HTR-8/SVneo (cell line): ENCODE measurements around the gene SLC22A23.

Experiments
- DNase-seq: peaks from one replicate; pipeline ENCODE4 v3.0.0; 2011; ENCODE audit warnings: low spot score, mixed read lengths; ENCODE audit not compliant: insufficient read length
- FAIRE-seq: peaks from 2 replicates; lab custom pipeline; 2011; peaks lifted over from hg19 to GRCh38; lab: Jason Lieb, UNC

The SLC22A23 gene

DNA sequence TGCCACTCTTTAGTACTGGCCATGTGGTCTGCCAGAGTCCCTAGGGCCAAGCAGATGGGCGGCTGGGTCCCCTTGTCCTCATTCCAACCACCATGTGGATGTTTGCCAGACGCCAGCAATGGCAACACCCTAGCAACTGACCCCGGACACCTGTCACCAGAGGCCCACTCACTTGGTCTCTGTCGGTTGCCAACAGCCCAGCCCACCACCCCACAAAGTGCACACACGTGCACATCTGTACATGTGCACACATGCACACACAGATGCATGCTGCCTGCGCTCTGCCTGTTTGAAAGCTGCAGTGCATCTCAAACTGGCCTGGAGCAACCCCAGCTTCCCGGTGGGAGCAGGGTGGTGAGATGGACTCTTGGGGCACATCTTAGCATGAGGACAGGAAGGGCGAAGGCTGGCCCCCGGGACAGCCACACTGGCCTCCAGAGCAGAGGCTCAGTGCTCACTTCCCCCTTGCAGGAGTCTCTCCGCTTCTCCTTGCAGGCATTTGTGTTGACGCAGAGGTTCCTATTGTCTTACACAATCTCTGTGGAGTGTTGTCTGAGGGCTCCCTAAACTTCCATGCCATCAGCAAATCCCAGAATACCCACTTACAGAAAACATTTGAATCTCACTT lies 144.1 kb downstream of the SLC22A23 start:
- peak; percentile 16 for FAIRE-seq

DNA sequence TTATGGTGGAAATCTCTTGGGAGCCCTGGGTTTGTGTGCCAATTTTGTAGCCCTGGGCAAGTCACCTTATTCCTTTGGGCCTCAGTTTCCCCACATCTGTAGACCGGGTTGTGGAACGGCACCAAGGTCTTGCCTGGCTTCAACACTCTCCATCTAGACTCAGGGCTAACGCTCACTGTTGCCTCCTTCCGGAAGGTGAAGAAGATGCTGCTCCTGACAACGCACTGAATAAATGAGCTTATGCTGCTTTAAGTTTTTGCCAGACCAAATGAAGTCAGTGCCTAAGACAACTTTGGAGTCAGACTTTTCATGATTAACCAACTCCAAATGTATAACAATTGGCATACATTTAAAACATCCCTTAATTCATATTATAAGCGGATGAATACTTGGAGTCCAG lies 145.0 kb downstream of the SLC22A23 start:
- DNase-seq: no peak
- no peak for FAIRE-seq

More for the DNA sequence above, 144.1 kb downstream of the SLC22A23 start:
- DNase-seq: no peak

DNA sequence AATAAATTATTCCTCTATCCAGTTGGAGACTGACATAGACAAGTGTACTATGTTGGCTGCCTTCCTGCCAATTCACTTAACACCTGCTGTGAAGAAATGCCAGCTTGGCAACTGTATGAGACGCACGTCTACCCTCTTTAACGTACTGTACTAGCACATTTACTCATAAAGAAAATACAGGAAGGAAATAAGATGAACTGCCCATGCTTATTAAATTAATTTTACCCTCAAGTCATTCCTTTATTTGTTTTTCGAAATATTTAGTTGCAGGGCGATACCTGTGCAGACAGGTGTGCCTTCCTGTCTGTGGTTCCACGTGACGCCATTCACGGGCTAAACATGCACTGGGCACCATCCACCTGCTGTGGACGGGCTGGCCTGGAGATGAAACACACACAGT lies 146.1 kb downstream of the SLC22A23 start:
- DNase-seq (no peak), FAIRE-seq (no peak)

DNA sequence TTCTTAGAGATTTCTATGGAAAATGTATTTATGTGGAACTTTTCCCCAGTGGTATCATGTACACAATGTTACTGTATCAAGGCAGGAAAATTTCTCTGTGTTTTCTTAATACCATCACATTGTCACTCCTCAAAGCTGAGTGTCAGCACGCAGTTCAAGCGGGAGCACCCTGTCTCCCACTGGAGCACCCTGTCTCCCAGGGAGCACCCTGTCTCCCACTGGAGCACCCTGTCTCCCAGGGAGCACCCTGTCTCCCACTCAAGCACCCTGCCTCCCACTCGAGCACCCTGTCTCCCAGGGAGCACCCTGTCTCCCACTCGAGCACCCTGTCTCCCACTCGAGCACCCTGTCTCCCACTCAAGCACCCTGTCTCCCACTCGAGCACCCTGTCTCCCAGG lies 146.8 kb downstream of the SLC22A23 start:
- no peak for DNase-seq
- FAIRE-seq: no peak

DNA sequence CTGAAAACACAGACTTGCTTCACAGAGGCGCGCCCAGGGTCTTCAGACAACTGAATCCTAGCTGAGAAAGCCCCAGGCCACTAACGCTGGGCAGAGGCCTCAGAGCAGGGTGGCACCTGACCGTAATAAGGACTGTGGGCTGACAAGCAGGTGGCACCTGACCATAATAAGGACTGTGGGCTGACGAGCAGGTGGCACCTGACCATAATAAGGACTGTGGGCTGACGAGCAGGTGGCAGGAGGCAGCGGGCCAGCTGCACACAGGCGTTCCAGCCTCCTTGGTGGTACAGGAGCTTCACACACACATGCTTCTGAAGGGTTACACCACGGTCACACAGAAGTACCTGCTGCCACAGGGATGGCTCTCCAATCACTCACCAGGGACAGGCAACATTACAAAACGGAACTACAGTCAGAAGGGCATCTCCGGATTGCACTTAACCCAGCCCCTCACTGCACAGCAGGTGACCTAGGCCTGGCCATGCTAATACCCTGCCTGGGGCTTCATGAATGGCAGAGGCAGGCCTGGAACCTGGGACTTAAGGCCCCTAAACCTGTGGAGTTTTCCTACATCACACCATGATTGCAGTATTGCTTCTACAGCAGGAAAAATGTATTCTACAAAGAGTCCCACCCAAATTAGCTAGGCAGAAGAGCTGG lies 147.3 kb downstream of the SLC22A23 start:
- DNase-seq (no peak), FAIRE-seq (no peak)

DNA sequence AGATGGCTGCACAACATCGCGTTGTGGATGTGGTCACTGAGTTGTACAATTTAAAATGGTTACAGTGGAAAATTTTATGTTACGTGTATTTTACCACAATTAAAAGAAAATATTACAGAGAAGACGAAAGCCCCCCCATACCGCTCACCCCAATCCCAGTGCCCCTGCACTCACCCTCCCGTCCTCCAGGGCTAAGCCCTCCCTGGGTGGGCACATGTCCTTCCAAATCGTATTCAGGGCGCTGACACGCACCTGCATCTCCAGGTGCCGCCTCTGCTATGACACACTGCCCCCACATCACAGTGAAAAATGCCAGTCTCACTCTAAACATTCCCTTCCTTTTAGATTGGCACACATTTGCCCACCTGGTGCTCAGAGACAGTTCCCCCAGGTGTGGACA lies 148.7 kb downstream of the SLC22A23 start:
- FAIRE-seq (no peak), DNase-seq (no peak)

DNA sequence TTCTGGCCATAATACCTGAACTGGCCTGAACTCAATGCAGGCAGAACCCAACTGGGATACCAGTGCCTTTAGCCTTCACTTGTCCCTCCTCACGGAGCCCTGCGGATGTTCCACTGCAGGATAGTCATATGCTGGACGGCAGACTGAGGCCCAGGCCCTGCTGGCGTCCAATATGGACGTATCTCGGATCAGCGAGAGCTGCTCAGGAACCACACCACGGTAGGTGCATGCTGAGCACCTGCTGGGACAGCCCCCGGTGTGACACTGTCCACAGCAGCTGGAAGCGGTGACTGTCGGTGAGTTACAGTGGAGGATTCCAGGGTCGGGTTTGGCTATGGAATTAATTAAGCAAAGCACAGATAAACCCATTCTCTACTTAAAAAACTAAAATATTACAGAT lies 149.4 kb downstream of the SLC22A23 start:
- FAIRE-seq: no peak

DNA sequence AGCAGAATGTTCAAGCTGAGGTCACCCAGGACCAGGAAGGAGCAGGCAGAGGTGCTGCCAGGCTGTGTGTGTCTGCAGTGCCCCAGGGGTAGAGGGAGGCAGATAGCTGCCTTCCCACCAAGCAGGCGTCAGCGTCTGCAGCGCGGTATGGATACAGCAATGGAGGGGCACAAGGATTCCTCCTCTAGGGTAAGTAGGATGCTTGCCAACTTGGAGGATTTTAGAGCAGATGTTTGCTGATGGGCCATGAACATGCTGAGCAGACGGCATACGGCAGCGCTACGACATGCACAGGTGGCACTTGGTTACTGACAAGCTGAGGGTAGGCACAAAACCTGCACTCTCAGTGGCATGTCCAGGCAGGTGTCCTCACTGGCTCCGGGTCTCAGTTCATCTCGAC lies 150.0 kb downstream of the SLC22A23 start:
- no peak for DNase-seq
- FAIRE-seq: no peak

More for the DNA sequence above, 149.4 kb downstream of the SLC22A23 start:
- no peak for DNase-seq

DNA sequence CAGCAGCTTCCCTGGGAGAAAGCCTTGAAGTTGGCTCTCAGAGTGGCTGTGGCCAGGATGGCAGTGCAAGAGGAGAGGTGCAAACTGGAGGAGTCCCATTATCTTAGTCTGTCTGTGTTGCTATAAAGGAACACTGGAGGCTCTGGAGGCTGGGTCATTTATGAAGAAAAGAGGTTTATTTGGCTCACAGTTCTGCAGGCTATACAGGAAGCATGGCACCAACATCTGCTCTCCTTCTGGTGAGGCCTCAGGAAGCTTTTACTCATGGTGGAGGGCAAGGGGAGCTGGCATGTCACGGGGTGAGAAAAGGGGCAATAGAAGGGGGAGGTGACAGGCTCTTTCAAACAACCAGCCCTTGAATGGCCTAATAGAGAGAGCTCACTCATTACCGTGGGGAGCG lies 151.0 kb downstream of the SLC22A23 start:
- FAIRE-seq (no peak), DNase-seq (no peak)

DNA sequence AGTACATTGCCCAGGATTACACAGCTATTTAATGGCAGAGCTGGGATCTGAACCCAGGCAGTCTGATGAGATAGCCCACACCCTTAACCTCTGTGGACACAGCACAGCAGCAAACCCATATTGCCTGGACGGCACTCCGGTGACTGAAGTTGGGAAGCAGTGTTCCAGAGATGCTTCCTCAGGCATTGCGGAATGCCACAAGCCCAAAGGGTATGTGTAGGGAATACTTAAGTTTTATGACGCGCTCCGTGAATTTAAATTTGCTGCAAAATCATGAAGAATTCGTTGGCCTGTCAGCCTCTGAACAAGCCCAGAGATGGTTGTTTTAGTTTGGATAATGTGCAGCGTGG lies 151.7 kb downstream of the SLC22A23 start:
- no peak for DNase-seq
- FAIRE-seq: no peak

DNA sequence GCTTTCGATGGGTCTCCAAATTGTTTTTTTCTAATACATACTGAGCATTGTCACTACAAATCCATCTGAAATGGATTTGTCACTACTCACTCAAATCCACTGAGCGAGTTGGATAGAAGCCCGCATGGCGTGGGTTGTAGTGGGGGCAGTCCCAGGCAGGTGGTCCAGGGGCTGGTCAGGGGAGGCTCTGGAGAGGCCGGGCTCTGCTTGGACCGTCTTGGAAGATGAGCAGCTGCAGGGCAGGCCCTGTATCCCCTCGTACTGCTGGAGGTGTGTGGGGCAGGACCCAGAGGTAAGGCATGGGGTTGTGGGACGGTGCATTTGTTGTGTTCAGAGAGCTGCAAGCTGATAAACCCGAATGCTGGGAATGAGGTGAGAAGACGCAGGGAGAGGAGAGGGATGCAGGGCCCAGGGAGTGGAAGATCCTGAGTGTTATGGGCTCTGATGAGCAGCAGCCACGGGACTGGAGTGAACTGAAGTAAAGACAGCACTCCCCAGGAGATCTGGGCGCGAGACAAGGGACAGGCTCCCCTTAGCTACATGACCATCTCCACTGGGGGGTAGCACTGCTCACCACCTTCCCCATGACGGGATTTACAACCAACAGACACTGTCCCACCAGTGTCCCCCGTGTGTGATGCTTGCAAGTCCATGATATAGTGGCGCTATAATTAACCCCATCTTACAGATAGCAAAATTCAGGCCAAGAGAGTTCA lies 152.2 kb downstream of the SLC22A23 start:
- FAIRE-seq: no peak
- DNase-seq: no peak

DNA sequence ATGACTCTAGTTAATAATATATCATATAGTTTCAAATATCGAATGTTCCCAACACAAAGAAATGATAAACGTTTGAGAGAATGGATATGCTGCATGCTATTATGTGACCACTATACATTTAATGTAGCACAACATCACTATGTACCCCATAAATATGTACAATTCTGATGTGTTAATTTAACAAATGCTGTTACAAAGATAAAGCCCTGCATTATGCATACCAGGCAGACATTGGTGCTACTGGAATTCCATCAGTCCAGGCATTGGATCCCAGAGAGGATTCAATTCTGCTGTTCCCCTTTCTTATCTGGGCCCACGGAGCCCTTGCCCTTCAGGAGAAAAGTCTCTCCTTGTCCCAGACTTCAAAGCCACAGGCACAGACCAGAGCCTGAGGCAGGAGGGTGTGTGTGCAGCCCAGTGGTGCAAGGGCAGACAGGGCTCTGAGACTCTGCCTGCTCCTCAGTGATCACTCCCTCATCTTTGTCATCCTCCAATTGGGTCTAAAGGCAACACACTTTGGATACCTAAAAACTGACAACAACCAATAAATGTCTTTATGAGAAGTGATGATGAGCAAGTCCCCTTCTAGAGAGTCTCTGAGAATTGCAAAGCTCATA lies 152.9 kb downstream of the SLC22A23 start:
- DNase-seq: no peak
- no peak for FAIRE-seq

DNA sequence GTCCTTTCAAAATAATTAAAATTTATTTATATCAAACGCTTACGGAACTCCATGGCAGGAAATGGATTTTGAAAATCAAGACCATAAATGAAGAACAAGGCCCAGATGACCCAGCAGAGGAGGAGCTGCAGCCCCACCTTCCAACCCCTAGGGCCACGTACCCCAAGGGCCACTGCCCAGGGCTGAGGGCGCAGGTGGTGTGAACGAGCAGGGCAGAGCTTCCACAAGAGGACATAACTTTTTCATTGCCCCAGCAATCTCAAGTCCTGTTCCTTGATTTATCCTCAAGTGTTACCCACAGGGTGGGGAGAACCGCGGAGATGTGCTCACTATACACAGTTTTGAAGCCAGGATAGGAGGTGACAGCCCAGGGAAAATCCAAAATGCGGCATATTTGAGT lies 155.3 kb downstream of the SLC22A23 start:
- DNase-seq: no peak
- FAIRE-seq: no peak

DNA sequence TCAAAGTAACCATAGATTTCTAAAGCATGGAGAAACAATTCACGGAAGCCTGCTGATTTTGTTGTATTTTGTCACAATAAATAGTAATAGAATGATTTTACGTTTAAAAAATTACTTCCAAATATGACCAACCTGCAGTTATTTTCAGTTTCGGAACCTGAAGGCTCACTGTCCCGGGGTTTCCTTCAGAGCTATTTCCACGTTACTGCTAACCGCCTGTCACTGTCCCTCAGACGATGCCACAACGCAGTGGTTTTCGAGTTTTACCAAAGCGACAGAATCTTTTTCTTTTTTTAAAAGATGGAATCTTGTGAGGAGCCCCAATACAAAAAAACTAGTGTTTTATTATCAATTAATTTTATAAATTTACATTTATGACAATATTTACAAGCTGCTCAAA lies 157.6 kb downstream of the SLC22A23 start:
- no peak for FAIRE-seq
- no peak for DNase-seq

DNA sequence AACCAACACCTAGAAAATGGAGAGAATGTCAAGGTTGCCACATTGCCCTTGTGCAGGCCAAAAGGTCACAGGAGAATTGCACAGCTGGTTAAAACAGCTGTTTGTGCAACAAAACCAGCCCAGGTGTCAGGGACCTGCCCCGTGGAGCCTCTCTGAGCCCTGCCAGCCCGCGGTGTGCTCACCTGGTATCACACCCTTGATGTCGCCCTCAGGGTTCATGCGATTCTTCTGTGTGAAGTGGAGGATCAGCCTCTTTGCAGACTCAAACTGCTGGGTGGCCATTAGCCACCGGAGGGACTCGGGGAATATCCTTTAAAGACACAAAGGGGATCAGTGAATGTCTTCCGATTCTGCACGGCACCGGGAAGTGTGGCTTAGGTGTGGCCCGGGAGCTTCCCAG lies 158.9 kb downstream of the SLC22A23 start:
- no peak for DNase-seq
- no peak for FAIRE-seq

DNA sequence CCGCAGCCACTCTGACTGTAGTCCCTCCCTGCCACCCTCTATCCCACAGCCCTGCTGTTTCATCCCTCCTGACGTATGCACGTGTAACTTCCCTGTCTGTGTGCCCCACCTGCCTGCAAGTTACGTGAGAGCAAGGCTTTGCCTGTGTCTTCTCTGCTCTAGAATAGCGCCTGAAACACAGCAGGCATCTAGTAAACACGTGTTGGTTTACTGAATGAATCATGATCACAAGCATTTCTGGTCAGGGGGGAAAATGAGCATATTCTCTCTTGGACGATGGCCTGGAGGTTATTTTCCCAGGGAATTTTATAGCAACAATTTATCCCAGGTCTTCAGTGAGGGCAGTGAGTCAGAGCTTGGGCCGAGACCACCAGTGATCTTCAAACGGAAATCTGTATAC lies 159.8 kb downstream of the SLC22A23 start:
- FAIRE-seq (peak; percentile 42), DNase-seq (no peak)

DNA sequence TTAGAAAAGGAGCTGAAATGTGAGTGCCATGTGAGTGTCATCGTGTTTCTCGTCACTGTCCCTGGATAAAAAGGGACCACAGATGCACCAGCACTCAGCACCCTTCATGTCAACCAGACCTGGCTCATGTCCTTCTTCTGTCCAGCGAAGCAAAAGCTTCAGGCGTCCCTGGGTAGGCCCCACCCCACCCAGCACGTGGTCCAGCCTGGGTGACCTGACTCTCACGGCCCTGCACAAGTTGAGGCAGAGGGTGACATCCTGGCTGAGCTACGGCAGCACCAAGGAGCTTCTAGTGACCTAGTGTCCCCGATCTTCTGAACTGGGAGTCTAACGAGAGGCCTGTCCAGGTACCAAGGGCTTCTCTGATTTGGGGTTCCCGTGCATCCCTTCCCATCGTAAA lies 160.3 kb downstream of the SLC22A23 start:
- FAIRE-seq (no peak), DNase-seq (no peak)

DNA sequence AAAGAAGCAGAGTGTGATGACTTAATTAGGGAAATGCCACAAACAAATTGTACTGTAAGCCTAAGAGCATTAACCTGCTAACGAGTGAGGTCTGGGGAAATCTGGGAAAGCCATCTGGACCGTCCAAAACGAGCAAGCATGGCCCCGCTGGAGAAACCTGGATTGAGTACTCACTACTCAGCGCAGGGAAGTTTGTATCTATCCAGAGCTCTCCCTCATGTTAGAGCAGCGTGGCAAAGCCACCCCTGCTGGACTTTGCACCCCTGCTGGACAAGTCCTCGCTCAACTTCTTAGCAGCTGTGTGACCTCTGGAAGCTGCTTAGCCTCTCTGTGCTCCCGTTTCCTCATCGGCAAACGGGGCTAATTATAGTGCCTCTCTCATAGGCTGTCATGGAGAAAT lies 160.8 kb downstream of the SLC22A23 start:
- FAIRE-seq: no peak
- no peak for DNase-seq

DNA sequence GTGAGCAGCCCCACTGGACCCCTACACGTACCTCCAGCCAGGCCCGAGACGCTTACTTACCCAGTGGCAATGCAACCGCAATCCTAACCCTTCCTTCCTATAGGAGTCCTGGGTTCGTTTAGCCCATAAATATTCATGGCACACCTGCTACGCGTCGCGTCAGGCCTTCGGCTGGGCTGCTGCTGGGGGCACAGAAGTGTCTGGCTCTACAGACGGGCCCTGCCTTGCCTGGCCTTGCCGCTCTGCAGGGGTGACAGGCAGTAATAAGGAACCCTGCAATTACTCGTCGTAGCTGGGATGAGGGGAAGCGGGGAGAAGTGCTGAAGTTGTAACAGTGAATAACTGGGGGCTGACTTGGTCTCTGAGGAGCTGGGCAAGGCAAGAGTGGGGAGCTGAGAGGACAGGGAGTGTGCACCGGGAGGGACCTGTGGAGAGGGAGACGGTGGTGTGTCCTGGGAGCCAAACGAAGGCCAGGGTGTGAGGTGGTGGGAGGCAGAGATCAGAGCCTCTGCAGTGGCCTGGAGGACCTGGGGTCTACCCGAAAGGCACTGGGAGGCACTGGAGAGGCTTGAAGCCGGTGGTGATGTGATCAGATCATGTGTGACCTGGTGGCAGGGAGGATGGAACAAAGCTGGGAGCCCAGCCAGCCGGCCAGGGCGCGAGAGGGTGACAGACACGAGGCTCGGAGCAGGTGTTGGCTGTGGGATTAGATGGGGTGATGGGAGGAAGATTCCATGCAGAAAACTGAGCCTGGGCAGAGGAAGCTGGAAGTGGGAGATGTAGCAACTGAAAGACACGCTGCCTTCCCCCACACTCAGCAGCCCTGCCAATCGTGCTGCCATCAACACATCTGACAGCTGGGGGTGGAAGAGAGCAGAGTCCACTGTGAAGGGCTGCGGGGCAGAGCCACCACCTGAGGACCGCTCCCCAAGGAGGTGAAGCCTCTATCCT lies 161.7 kb downstream of the SLC22A23 start:
- FAIRE-seq (no peak), DNase-seq (no peak)

DNA sequence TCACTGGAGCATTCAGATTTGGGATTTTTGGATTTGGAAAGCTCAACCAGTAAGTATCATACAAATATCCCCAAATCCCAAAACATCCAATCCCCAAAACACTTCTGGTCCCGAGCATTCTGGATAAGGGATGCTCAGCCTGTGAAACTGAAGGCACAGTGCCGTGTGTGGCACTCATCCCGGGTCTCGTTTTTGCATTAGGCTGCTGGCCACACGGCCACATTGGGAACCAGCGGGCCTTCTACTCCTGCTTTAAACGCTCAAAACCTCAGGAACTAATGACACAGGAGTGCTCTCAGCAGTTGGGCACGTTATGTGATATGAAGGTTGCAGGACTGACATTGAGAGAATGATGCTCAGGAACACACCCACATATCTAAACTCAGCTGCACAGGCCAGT lies 162.5 kb downstream of the SLC22A23 start:
- FAIRE-seq (no peak), DNase-seq (no peak)
